HG03558 (cell line): ENCODE results near the gene KCNK15.

Source experiments
- ATAC-seq: cut with Tn5 transposase; IDR thresholded peaks from one replicate; pipeline ENCODE4 v1.9.1; 2021; ENCODE audit warnings: moderate number of reproducible peaks; ENCODE audit not compliant: unreplicated experiment; ENCODE audit errors: extremely low read depth

The KCNK15 gene

DNA sequence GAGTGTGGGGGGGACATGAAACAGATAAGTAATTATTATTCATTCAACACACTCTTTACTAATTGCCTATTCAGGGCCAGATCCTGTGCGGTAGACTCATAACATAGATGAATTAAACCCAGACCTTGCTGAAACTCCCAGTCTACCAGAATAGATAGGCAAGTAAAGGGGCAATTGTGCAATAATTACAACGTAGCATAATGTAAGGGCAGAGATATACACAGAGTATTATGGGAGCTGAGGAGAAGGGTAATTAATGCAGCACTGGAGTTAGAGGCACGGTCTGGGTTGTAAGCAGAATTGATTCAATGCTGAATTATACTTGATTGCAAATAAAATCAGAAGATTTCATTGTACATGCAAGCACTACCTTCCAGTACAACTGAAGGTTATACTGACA lies 35.5 kb downstream of the KCNK15 start:
- no peak for ATAC-seq

DNA sequence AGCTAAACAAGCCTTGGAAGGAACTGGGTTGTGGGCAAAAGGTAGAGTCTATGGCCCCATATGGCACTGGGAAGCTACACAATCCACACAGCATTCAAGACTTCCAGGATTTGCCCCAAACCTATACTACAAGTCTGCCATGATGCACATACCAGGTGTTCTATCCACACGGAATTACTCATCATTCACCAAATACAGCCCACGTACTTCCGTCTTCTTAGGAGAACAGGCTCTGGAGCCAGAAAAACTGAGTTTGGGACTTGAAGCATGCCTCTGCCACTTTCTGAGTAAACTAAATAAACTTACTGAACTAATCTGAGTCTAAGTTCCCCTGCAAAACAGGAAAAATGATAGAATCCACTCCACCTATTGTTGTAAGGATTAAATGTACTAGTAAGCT lies 36.1 kb downstream of the KCNK15 start:
- no peak for ATAC-seq

DNA sequence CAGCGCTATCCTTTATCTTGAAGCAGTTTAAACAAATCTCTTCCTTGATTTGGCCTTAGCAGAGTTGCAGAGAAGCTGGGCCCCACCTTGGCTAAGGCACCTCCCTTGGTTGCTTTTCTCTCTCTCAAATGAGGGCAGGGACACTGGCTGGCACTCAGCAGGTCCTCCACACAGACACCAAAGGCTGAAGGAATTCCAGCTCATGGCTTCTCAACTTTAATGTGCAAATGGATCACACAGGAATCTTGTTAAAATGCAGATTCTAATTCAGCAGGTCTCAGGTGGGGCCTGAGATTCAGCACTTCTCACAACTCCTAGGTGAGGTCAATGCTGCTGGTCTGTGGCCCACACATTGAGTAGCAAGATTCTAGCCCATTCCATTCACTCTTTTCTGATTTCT lies 39.0 kb downstream of the KCNK15 start:
- no peak for ATAC-seq

DNA sequence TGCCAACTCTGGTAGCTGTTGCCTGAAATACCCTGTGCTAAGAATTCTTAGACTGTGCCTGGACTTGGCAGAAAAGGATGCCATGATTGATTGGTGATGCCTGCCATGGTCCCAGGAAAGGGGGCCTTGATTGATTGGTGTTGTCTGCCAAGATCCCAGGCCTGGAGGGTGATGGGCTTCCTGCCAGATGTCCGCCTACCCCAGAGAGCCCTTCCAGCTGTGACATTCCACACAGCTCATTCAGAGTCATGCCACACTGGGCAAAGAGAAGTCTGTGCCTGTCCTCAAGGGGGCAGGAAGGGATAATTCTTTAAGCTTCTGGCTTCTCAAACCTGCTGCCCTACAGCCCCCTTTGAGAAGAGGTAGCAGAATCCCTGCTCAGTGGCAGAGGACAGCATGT lies 40.1 kb downstream of the KCNK15 start:
- no peak for ATAC-seq

DNA sequence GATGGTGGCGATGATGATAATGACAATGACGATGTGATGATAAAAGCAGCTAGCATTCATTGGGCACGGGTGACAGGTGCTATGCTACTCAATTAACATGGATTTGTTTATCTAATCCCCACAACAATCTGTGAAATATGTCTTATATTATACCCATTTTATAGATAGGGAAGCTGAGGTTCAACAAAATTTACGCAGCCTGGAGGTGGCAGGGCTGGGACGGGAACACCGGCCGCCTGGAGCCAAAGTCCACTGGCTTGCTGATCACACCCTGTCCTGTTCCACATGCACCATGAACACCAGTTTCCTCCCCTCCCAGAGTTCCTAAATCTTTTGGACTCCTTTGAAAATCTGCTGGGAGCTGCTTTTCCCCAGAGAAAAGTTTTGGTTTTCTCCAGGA lies 41.6 kb downstream of the KCNK15 start:
- no peak for ATAC-seq

DNA sequence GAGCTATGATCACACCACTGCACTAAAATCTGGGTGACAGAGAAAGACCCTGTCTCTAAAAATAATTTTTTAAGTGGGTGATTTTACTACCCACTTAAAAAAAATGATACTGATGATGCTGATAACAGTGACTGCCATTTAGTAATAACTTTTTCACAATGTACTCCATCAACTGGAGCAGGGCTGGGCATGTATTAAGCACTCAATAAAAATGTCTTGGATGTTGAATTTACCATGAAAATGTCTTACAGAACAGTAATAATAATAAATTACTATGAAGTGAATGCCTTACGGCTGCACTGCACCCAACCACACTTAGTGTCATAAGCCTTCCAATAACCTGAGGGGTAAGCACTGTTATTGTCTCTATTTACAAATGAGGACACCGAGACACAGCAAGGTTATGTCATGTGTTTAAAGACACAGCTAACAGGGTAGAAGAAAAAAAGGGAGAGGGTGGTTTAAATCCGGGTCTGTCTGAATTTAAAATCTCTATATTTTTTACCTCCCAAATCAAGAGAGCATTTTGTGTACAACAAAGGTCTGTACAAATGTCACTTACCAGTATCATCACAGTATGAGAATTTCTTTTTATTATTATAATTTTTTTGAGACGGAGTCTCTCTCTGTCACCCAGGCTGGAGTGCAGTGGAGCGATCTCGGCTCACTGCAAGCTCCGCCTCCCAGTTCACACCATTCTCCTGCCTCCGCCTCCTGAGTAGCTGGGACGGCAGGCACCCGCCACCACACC lies 43.2 kb downstream of the KCNK15 start:
- no peak for ATAC-seq

DNA sequence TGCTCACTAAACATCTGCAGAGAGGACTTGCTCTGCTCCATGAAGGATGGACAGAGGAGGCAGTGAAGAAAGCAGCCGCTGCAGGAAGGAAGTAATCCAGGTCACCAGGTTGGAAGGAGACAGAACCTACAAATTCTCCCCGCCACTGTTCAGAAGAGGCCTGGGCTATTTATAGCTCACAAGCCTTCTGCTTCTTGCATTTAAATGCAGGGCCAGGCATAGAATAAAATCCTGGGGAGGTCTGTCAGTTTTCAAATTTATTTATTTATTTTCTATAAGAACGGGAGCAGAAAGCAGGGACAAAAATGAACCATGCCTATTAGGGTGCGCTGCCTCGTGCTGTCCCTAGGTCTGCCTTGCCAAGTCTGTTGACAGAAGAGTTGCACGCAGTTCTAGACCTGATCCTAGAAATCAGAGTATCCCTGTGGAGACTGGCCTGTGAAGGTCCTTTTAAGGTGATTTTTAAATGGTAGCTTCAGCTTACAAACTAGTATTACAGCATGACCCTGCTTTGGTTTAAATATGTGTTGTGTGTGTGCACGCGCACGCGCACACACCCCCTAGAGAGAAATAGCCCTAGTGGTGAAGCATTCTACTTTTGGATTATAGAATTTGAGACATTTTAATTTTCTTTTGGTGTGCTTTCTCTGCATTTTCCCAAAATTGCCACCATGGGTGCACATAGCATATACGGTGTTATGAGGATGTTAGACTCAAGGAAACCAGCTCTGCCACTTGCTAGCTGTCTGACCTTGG lies 45.2 kb downstream of the KCNK15 start:
- ATAC-seq, result no peak

DNA sequence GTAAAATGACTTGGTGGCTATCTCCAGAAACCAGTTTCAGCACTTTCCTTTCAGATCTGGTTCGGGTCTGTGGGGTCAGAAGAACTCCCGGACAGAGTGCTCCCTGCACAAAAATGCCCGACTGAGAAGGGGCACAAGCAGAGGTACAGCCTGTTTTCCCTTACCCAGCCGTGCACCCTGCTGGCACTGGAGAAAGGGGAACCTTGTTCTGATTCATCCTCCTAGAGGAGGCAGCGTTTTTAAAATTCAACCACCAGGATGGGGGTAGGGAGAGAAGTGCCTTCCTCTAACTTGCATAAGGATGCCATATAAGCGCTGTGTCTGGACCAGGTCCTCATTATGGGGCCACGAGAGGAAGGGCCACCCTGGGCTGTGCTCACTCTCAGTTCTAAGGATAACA lies 47.1 kb downstream of the KCNK15 start:
- ATAC-seq, result no peak

DNA sequence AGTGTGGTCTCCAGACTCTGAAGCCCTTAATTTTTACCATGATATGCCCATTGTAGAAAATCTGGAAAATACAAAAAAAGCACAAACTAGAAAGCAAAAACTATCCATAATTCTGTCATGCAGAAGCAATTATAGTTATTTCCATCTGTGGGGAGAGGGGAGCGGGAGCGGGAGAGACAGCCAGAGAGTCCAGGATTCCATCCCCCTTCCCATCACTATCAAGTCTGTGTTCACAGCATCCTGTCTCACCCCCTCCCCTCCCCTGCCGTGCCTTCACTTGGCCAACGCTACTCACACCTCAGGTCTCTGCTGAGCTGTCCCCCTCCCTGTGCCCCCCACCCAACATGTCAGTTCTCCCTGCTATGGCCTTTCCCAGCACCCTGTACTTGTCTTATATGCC lies 50.2 kb downstream of the KCNK15 start:
- ATAC-seq, result no peak

DNA sequence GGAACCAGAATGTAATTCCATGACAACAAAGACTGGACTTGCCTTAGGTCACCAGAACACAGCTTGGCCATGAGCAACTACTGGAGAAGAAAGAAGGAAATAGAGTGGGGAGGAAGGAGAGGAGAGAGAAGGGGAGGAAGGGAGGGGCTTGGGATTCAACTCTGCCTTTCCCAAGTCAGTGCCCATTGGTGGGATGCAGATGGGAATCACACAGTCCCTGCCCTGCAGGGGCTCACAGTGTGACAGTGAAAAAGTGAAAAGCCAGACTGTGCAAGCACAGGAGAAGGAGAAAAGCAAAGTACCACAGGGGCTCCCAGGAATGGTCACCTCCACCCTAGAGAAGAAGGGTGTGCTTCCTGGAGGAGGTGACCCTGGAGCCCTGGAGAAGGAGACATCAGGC lies 50.6 kb downstream of the KCNK15 start:
- no peak for ATAC-seq

DNA sequence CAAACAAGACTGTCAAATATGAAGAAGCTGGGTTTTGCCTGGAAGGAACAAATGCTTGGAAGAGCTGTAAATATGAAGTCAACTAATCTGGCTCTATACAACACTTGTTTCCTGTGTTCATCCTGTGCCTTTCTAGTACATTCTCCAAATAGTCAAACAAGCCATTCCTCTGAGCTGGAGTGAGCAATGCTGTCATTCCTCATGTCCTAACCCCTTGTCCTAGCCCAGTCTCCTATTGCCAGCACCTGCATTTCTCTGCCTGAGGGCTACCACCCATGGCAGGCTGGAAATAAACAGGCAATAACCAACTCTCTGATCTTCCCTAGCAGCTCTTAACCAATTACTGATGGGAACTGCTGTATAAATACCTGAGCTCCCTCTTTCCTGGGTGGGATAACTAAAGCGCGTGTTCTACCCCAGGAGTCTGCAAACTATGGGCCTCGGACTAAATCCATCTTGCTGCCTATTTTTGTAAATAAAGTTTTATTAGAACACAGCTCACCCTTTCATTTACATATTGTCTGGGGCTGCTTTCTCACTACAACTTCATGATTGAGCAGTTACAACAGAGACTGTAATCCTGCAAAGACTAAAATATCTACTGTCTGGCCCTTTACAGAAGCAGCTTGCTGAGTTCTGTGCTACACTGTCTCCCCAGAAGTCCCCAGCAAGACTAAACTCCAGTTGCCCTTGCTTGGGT lies 51.2 kb downstream of the KCNK15 start:
- ATAC-seq, result no peak

DNA sequence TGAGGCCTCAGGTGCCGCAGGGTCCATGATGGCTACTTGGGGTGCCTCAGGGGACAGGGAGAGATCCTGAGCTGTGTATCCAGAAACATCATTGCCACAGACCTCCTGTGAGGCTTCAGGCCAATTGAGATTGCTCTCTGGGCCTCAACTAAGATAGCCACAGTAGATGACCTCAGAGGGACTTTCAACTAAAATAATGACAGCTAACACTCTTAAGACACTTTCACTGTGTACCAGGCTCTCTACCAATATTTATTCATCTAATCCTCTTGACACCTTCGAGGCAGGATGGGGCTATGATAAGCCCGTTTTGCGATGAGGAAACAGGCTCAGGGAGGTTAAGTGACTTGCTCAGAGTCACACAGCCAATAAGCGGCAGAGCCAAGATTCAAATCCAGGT lies 54.0 kb downstream of the KCNK15 start:
- ATAC-seq, result no peak

DNA sequence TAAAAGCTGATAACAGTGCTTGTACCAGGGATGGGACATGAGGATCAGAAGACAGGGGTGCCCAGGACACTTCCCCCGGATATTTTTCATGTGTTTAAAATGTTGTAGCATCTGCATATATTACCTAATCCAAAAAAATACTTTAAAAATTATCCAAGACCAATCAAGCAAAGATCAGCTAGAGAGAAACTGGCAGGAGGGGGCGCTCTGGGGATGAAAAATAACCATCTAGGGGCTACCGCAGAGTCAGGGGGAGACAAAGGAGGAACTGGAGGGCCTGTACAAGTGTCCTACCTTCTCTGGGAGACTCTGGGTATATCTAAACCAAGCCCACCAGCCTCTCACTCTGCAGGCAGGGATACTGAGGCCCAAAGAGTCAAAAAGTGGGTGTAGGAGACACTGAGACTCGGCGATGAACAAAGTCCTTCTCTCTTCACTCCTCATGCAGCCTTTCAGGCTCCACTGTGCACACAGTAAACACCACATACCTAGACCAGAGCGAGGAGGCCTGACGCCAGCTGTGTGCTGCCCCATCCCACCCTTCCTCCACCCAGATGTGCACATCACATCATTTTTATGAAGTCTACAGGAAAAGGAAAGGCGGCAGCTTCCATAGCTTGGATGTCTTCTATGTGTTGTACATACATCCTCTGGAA lies 54.9 kb downstream of the KCNK15 start:
- ATAC-seq, result no peak
